Activated T-cell treated with anti-CD3 and anti-CD28 coated beads, Interleukin-2, amount 50 U/mL, for 4 hours (primary cell): ENCODE results near the gene ZBTB16. TPM values are rescaled to one million over a fixed set of nuclear protein-coding genes. Genes with fewer than 3 reads are reported as not detected.
A peak's percentile ranks its signal among the peaks of the same experiment; 100 is the strongest.

ENCODE experiments used
- ATAC-seq, 2 donors: fragments of 200-7000 bp; cut with Tn5 transposase; one replicate each; pipeline ENCODE4 v1.10.0; 2021
- DNase-seq: peaks from one replicate; pipeline ENCODE4 v3.0.0-alpha.2; 2020
- H3K27me3 Mint-ChIP-seq: one replicate; pipeline ENCODE4 v1.8.0; 2021; ENCODE audit warnings: low read depth, mixed read lengths
- H3K36me3 Mint-ChIP-seq: one replicate; pipeline ENCODE4 v1.8.0; 2022; ENCODE audit warnings: mixed read lengths; ENCODE audit not compliant: insufficient read depth
- H3K4me1 Mint-ChIP-seq: one replicate; pipeline ENCODE4 v1.8.0; 2021; ENCODE audit warnings: low read depth, mixed read lengths
- H3K4me3 Mint-ChIP-seq: one replicate; pipeline ENCODE4 v1.8.0; 2021; ENCODE audit warnings: mild to moderate bottlenecking, moderate library complexity, mixed read lengths
- H3K9me3 Mint-ChIP-seq: one replicate; pipeline ENCODE4 v1.8.0; 2021; ENCODE audit warnings: mixed read lengths
- total RNA-seq, 3 donors: library from RNA; stranded (reverse); gene quantifications; one replicate each; pipeline ENCODE4 v1.2.1, GENCODE V29; 2021

Gene ZBTB16
- total RNA-seq, 3 donors from 2014 or later, result 3.4 to 4.4 (median 4.1) TPM

GRCh38 chr11:114259124-114259526, 199.6 kb downstream of the ZBTB16 start:
- no peaks in the 10 kb centered on the region for H3K27me3 Mint-ChIP-seq
- peaks cover 6% of the 10 kb centered on the region for H3K4me1 Mint-ChIP-seq
- no peaks in the 10 kb centered on the region for H3K36me3 Mint-ChIP-seq
- no peak overlapping the region for H3K4me3 Mint-ChIP-seq
- ATAC-seq (no peak), DNase-seq (no peak)
- H3K9me3 Mint-ChIP-seq, result no peaks in the 10 kb centered on the region

GRCh38 chr11:114259551-114259983, 200.1 kb downstream of the ZBTB16 start:
- no peaks in the 10 kb centered on the region for H3K27me3 Mint-ChIP-seq
- ATAC-seq, result no peak
- peaks cover 6% of the 10 kb centered on the region for H3K4me1 Mint-ChIP-seq
- H3K9me3 Mint-ChIP-seq, result no peaks in the 10 kb centered on the region
- DNase-seq, result no peak
- no peak overlapping the region for H3K4me3 Mint-ChIP-seq
- no peaks in the 10 kb centered on the region for H3K36me3 Mint-ChIP-seq

- Mint-ChIP-seq H3K9me3 (no peaks in the 10 kb centered on the region), H3K4me1 (peaks cover 6% of the 10 kb centered on the region), H3K27me3 (no peaks in the 10 kb centered on the region), H3K36me3 (no peaks in the 10 kb centered on the region), H3K4me3 (no peak overlapping the region)
- DNase-seq (no peak), ATAC-seq (no peak)
Measured at GRCh38 chr11:114260077-114260476, 200.6 kb downstream of the ZBTB16 start.

- Mint-ChIP-seq H3K4me1 (peaks cover 6% of the 10 kb centered on the region), H3K4me3 (no peak overlapping the region), H3K36me3 (no peaks in the 10 kb centered on the region), H3K9me3 (no peaks in the 10 kb centered on the region), H3K27me3 (no peaks in the 10 kb centered on the region)
- DNase-seq (no peak), ATAC-seq (no peak)
Measured at GRCh38 chr11:114260483-114260882, 201.0 kb downstream of the ZBTB16 start.

GRCh38 chr11:114261791-114262190, 202.3 kb downstream of the ZBTB16 start:
- no peak overlapping the region for H3K4me3 Mint-ChIP-seq
- no peak for ATAC-seq
- no peaks in the 10 kb centered on the region for H3K36me3 Mint-ChIP-seq
- H3K9me3 Mint-ChIP-seq, result no peaks in the 10 kb centered on the region
- H3K4me1 Mint-ChIP-seq, result peaks cover 6% of the 10 kb centered on the region
- H3K27me3 Mint-ChIP-seq, result no peaks in the 10 kb centered on the region
- DNase-seq, result no peak

GRCh38 chr11:114262681-114263512, 203.4 kb downstream of the ZBTB16 start:
- DNase-seq, result no peak
- Mint-ChIP-seq H3K9me3 (no peaks in the 10 kb centered on the region), H3K36me3 (no peaks in the 10 kb centered on the region), H3K4me3 (no peak overlapping the region), H3K27me3 (no peaks in the 10 kb centered on the region), H3K4me1 (peaks cover 6% of the 10 kb centered on the region)
- ATAC-seq, result peak in 1 of 2 donors; percentile 36

GRCh38 chr11:114263513-114264170, 204.1 kb downstream of the ZBTB16 start:
- Mint-ChIP-seq H3K4me1 (peaks cover 5% of the 10 kb centered on the region), H3K27me3 (no peaks in the 10 kb centered on the region), H3K9me3 (no peaks in the 10 kb centered on the region), H3K4me3 (no peak overlapping the region), H3K36me3 (no peaks in the 10 kb centered on the region)
- ATAC-seq (no peak), DNase-seq (no peak)

- peaks cover 2% of the 10 kb centered on the region for H3K4me1 Mint-ChIP-seq
- H3K36me3 Mint-ChIP-seq, result no peaks in the 10 kb centered on the region
- H3K4me3 Mint-ChIP-seq, result no peak overlapping the region
- H3K27me3 Mint-ChIP-seq, result peaks cover 2% of the 10 kb centered on the region
- no peak for ATAC-seq
- no peak for DNase-seq
- H3K9me3 Mint-ChIP-seq, result no peaks in the 10 kb centered on the region
Measured at GRCh38 chr11:114264381-114264780, 204.9 kb downstream of the ZBTB16 start.

- Mint-ChIP-seq H3K36me3 (no peaks in the 10 kb centered on the region), H3K4me1 (peaks cover 2% of the 10 kb centered on the region), H3K27me3 (peaks cover 4% of the 10 kb centered on the region), H3K9me3 (no peaks in the 10 kb centered on the region), H3K4me3 (no peak overlapping the region)
- no peak for DNase-seq
- ATAC-seq, result no peak
Measured at GRCh38 chr11:114265122-114265878, 205.8 kb downstream of the ZBTB16 start.

- no peak overlapping the region for H3K4me3 Mint-ChIP-seq
- no peaks in the 10 kb centered on the region for H3K4me1 Mint-ChIP-seq
- no peak for DNase-seq
- no peaks in the 10 kb centered on the region for H3K36me3 Mint-ChIP-seq
- no peaks in the 10 kb centered on the region for H3K9me3 Mint-ChIP-seq
- H3K27me3 Mint-ChIP-seq, result peaks cover 30% of the 10 kb centered on the region
- ATAC-seq, result no peak
Measured at GRCh38 chr11:114269498-114269897, 210.0 kb downstream of the ZBTB16 start.

GRCh38 chr11:114270531-114271270, 211.2 kb downstream of the ZBTB16 start:
- Mint-ChIP-seq H3K9me3 (no peaks in the 10 kb centered on the region), H3K36me3 (no peaks in the 10 kb centered on the region), H3K4me3 (no peak overlapping the region), H3K27me3 (peaks cover 34% of the 10 kb centered on the region), H3K4me1 (no peaks in the 10 kb centered on the region)
- DNase-seq (no peak), ATAC-seq (no peak)

GRCh38 chr11:114271316-114271715, 211.8 kb downstream of the ZBTB16 start:
- no peak for ATAC-seq
- Mint-ChIP-seq H3K9me3 (no peaks in the 10 kb centered on the region), H3K36me3 (no peaks in the 10 kb centered on the region), H3K27me3 (peaks cover 34% of the 10 kb centered on the region), H3K4me1 (no peaks in the 10 kb centered on the region), H3K4me3 (no peak overlapping the region)
- no peak for DNase-seq

- no peaks in the 10 kb centered on the region for H3K36me3 Mint-ChIP-seq
- peaks cover 34% of the 10 kb centered on the region for H3K27me3 Mint-ChIP-seq
- ATAC-seq, result no peak
- no peaks in the 10 kb centered on the region for H3K4me1 Mint-ChIP-seq
- no peaks in the 10 kb centered on the region for H3K9me3 Mint-ChIP-seq
- DNase-seq, result no peak
- H3K4me3 Mint-ChIP-seq, result no peak overlapping the region
Measured at GRCh38 chr11:114272311-114272710, 212.8 kb downstream of the ZBTB16 start.

- Mint-ChIP-seq H3K9me3 (no peaks in the 10 kb centered on the region), H3K4me1 (no peaks in the 10 kb centered on the region), H3K27me3 (peaks cover 34% of the 10 kb centered on the region), H3K4me3 (no peak overlapping the region), H3K36me3 (no peaks in the 10 kb centered on the region)
- ATAC-seq (no peak), DNase-seq (no peak)
Measured at GRCh38 chr11:114273071-114273470, 213.6 kb downstream of the ZBTB16 start.
